ENCODE data around the gene ZNF689.

Gene ZNF689

DNA sequence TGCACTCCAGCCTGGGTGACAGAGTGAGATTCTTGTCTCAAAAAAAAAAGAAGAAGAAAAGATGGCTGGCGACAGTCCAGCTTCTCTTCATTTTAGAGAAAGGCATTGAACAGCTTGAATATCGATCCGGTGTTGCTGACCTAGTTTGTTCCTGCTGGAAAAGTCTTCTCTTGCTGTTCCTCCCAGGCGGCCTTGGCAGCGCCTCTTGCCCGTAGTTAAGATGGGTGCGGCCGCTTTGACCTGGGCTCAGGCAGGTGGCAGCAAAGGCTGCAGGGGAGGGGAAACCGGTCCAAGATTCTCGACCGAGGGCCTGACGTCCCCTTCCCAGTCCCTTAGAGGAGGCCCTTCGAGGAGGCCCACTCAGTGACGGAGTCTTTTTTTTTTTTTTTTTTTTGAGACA is 48.2 kb downstream of the ZNF689 start:
- DNase-seq (ENCODE audit: low read depth): no peak

DNA sequence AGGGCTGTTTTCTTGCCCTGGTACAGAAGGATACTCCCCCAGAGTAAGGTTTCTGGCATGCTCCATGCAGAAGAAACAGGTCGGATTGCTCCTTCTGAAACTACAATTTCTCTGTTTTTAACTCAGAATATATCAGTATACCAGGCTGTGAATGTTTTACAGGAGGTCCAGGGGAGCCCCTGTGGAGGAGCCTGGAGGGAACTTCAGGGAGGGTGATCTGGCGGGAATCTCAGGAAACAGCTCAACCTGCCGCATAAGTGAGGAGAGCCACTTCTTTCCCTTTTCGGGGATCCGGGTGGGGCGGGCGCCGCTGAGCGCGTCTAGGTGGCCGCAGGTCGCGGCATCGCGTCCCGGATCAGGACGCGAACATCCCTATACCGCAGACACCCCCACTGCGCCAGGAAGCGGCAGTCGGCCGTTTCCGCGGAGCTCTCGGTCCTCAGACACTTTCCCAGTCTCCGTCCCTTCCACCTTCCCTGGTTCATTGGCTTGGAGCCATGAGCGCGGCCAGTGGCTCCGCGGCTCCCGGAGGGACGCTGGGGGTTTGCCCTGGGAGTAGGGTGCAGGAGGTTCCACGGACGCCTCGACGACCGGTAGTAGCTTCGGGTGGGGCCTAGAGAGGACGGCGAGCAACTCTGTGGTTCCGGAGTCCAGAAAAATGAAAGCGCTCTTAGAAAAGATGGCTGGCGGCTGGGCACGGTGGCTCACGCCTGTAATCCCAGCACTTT is 48.9 kb downstream of the ZNF689 start:
- no peak for DNase-seq (ENCODE audit: low read depth)

DNA sequence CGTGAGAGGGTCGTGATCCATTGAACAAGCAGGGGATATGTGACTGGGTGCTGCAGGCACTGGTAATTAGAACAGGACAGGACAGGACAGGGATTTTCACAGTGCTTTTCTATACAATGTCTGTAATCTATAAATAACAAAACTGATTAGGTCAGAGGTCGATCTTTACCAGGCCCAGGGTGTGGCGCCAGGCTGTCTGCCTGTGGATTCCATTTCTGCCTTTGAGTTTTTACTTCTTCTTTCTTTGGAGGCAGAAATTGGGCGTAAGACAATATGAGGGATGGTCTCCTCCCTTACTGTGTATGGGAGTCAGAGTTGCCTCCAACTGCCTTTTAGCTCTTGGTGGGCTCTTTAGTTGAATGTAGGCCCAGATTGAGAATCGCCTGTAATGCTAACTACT is 50.5 kb downstream of the ZNF689 start:
- DNase-seq (ENCODE audit: low read depth): no peak

DNA sequence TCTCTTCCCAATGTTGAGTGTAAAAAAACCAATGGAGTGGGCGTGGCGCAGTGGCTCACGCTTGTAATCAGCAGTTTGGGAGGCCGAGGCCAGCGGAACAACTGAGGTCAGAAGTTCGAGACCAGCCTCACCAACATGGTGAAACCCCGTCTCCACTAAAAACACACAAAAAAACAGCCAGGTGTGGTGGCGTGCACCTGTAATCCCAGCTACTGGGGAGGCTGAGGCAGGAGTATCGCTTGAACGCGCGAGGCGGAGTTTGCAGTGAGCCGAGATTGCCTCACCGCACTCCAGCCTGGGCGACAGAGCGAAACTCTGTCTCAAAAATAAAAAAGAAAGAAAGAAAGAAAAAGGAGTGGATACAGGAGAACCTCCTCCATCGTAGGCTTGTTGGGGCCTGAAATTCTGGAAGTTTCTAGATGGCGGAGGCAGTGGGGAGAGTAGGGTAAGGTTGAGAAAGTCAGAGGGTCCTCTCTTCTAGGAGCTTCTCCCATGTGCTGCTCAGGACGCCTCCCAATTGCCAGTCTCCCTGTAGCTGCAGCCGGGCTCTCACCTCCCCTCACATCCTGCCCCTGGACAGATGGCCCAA is 51.3 kb downstream of the ZNF689 start:
- DNase-seq (ENCODE audit: low read depth): no peak

DNA sequence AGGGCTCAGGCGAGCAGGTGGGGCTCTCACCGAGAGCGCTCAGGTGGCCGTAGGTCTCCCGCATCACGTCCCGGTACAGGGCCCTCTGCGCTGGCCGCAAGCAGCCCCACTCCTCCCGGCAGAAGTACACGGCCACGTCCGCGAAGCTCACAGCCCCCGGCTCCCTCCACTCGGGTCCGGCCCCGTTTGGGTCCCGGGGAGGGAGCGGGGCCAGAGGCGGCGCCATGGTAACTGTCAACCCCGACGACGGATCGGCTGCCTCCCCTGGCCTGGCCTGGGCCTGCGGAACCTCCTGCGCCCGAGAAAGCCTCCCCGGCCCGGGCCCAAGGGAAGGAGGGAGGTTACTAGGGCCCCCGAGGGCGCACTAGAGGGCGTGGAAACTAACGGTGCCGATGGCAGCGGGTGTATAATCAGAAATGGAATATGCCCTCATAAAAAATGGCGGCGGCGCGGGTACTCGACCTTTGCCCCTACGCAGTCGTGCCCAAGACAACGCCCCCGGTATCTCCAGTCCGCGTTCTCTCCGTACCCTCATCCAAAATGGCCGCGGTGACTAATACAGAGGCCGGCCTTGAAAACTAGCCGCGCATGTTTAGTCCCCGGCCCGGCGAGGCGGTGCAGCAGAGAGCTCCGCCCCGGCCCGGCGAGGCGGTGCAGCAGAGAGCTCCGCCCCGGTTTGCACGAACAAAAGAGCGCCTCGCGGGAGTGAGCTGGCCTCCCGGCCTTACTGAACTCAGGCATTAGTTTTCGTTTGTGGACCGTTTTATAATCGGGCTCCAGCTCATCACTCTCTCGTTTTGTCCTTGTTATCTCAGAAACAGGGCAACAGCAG is 52.0 kb downstream of the ZNF689 start, which contains the start of gene ZNF764:
TSS of gene ZNF764 (minus strand) at position 418 of the 832 bp plus-strand sequence. CDS start at position 226, 192 bp downstream.
- DNase-seq (ENCODE audit: low read depth): peak; percentile 91

DNA sequence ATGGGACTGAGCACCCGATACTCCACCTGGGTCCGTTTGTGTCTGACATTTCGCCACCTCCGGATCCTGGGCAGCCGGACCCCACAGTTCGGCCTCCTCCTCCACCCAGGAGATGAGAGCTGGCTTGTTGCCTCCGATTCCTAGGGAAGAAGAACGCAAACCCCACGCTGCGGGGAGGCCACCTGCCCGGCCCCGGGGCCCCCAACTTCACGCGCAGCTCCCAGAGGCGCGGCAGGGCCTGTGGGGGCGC is 52.6 kb downstream of the ZNF689 start:
- DNase-seq (ENCODE audit: low read depth): no peak

DNA sequence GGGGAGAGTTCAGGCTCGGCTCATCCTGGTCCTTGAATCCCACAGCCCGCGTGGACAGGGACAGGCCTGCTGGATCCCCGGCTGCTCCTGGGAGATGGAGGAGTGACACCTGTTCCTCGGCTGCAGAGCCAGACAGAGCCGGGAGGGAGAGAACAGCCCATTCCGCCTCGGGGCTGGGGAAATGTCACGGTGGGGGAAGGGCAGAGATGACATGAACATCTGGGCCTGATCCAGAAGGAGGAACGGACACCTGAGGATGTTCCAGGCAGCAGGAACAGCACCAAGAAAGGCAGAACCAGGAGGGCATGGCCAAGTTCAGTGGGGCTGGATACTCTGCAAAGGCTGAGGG is 54.1 kb downstream of the ZNF689 start:
- no peak for DNase-seq (ENCODE audit: low read depth)

DNA sequence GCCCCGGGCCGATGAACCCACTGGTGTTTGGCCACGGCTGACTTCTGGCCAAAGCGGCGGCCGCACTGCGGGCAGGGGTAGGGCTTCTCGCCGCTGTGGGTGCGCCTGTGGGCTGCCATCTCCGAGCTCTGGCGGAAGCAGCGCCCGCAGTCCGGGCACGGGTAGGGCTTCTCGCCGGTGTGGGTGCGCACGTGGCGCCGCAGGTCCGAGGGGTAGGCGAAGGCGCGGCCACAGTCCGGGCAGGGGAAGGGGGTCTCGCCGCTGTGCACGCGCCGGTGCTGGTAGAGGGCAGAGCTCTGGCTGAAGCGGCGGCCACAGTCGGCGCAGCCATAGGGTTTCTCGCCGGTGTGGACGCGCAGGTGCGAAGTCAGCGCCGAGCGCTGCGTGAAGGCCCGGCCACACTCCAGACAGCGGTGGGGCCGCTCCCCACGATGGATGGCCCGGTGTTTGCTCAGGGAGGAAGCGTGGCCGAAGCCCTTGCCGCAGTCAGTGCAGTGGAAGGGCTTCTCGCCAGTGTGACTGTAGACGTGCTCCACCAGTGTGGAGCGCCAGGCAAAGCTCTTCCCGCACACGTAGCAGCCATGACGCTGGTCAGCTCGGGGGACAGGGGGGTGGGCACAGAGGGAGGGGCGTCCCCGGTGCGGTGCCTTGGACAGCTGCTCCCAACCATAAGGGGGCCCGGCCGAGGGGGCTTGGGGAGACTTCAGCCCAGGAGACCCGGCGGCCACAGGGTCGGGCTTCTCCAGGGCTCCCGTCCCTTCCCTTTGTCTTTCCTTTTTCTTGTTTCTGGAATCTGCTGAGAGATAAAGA is 54.7 kb downstream of the ZNF689 start:
- DNase-seq (ENCODE audit: low read depth): no peak

DNA sequence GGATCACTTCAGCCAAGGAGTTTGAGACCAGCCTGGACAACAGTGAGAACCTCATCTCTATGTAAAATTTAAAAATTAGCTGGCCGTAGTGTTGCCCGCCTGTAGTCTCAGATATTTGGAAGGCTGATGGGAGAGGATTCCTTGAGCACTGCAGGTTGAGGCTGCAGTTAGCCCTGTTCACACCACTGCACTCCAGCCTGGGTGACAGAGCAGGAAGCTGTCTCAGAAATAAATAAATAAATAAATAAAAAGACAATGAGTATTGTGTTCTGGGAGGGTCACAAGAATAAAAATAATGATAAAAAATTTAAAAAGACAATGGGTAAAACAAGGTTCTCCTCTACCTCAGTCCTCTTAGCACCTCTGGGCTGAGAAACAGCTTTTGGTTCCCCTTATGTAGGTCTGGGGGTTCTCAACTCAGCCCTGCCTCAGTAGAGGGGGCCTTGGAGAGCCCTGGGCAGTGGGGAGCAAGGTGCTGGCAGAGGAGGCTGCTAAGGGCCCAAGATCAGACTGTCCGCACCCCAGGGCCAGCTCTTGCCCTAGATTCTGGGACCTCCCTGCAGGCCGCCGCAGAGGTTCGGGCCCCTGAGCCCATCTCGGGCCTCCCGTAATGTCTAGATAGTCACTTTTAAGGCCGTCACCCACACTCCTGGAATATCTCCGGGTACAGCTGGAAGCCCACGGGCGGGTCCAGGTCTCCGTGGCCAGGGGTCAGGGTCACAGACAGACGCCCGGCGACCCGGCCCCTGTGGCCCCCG is 55.5 kb downstream of the ZNF689 start:
- DNase-seq (ENCODE audit: low read depth): no peak

DNA sequence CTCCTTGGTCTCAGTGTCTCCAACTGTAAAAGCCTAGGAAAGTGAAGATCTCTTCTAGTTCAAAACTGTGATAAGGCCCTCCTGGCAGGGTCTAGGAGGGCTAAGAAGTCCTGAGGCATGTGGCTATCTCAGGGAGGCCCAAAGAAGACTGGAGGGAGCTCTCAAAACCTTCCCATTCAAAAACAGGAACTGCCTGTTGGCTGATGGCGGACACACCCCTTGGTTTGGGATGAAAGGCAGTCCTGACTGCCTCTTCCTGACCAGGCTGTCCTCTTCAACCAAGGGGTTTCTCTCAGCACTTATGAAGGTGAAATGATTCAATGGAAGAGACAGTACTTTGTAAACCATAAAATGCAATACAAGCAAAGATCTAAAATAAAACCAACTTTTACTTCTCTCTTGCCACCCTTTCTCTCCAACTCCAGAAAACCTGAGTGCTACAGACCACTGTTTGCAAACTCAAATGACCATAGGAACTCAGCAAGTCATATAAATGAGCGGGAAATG is 56.7 kb downstream of the ZNF689 start:
- DNase-seq (ENCODE audit: low read depth): no peak

DNA sequence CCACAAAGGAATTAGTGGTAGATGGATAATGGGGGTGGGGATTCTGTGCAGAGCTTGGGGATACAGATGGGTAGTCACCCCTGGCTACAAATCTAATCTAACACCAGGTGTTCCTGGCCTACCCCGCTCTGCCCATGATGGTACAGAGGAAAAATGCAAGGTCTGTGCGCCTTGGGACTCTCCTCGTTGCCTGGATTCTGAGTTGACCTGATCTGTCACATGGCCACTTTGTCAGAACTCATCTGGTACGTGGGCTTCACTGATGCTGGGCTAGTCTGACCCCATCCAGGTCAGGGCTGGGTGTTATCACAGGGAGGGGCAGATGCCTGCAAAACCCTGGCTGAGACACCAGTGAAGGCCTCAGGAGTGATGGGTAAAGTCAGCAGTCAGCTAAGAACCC is 57.2 kb downstream of the ZNF689 start:
- DNase-seq (ENCODE audit: low read depth): no peak

Data from stimulated activated CD8-positive, alpha-beta memory T cell treated with anti-CD3 and anti-CD28 coated beads, Interleukin-7, amount 100 ng/mL, for 24 hours (primary cell).